ENCODE data around the gene CREM.

CREM gene

DNA sequence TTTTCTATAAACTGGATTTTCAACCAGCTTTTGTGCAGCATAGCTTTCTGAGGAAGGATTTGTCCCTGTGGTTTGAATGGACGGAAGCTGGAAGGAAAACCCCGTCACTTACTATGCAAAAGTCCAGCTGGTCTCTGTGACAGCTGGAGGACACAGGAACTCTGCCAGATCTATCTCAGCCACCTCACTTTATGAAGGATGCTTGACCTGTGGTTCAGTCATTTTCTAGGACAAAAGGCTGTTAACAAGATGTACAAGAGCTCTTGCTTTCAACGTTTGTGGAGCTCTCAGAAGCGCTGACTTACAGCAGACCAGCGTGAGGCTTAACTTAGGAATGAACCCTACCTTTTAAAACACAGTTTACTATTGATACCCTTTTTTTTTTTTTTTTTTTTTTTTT lies 90.8 kb downstream of the CREM start:
- Histone ChIP-seq H3K4me3 (no peak overlapping the region), H3K27ac (no peak overlapping the region)
- no peak for DNase-seq (ENCODE audit: low spot score)
- TF ChIP-seq, protein P1, sequence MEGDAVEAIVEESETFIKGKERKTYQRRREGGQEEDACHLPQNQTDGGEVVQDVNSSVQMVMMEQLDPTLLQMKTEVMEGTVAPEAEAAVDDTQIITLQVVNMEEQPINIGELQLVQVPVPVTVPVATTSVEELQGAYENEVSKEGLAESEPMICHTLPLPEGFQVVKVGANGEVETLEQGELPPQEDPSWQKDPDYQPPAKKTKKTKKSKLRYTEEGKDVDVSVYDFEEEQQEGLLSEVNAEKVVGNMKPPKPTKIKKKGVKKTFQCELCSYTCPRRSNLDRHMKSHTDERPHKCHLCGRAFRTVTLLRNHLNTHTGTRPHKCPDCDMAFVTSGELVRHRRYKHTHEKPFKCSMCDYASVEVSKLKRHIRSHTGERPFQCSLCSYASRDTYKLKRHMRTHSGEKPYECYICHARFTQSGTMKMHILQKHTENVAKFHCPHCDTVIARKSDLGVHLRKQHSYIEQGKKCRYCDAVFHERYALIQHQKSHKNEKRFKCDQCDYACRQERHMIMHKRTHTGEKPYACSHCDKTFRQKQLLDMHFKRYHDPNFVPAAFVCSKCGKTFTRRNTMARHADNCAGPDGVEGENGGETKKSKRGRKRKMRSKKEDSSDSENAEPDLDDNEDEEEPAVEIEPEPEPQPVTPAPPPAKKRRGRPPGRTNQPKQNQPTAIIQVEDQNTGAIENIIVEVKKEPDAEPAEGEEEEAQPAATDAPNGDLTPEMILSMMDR (IDR thresholded peaks at IDR 0.05), result no peak

DNA sequence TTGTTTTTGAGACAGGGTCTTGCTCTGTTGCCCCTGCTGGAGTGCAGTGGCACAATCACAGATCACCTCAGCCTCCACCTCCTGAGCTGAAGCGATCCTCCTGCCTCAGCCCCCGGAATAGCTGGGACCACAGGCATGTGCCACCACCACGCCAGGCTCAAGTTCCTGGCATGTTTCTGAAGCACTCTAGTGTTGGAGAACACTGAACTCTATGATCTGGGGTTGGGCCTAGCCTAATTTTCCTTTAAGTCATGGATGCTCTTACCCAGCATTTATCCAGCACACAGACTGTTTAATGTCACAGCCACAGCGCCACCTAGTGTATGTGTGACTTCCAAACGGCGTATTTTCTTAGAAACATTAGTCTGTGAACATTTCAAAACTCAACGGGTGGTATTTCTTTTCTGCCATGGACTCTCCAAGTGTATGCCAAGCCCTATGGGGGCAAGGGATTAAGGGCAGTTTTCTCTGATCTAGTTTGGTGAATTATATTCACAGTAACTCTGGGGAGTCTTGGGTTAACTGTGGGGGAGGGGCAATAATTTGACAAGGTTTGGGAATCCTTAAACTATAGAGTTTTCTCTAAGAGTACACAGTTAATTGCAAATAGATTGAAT lies 91.8 kb downstream of the CREM start:
- TF ChIP-seq, protein P1 (IDR thresholded peaks at IDR 0.05), result peak; percentile 72
- peak; percentile 79 for DNase-seq (ENCODE audit: low spot score)
- peak overlapping the region in 1 of 2 donors; percentile 17 for H3K27ac ChIP-seq
- no peak overlapping the region for H3K4me3 ChIP-seq

DNA sequence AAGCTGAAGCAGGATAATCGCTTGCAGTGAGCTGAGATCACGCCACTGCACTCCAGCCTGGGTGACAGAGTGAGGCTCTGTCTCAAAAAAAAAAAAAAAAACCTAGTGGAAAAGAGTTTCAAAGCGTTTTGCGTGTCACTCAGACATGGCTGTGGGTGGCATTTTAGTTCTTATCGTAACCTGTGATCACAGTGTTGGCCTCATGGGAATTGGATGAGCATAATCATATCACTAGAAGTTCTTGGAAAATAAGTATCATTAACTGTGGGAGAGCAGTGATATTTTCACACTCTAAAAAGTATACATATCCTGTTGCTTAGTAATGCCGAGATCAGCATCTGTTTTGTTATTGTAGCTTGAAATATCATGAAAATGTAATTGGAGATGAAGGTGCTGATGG lies 92.6 kb downstream of the CREM start:
- TF ChIP-seq, protein P1 (IDR thresholded peaks at IDR 0.05), result no peak
- Histone ChIP-seq H3K27ac (no peak overlapping the region), H3K4me3 (no peak overlapping the region)
- DNase-seq (ENCODE audit: low spot score), result no peak

DNA sequence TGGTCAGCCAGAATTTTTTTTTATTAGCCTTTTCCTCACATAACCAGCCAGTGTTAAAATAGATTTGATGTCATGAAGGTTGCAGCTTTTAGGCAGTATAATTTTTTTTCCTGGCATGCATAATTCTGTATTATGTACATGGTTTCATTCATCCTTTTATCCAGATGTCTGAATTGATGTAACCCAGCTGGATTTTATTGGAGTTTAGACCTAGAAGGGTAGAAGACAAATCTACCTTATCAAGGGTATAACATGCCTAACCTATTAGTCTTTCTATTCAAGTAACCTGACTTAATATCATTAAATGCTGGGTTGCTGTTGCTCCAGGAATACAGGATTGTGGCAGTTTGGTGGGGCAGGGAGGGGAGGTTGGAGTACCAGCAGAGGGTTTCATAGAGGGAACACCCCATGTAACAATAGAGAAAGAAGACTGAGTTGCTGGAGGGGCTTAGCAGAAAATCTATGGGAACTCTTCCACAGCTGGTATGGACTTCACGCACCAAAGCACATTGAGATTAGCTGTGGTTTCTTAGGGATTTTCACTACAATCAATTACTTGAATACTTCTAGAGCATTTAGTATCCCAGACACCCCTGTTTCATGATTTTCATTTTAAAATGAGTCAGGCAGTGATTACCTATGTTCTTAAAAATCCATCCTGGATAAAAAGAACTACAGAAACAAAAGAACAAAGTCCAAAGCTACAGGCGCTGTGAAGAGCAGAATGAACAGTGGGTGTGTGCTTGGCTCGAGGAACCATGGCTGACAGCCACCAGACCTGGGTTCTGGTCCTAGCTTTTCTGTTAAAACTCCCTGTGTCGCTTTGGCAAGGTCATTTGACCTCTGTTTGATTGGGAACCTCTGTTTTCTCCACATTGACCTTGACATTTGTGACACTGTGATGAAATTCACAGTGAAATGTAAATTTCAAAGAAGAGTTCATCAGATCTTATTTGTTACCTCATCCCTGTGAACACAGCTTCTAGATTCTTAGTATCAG lies 93.5 kb downstream of the CREM start:
- Histone ChIP-seq H3K27ac (no peak overlapping the region), H3K4me3 (no peak overlapping the region)
- no peak for DNase-seq (ENCODE audit: low spot score)
- TF ChIP-seq, protein P1 (IDR thresholded peaks at IDR 0.05), result no peak

DNA sequence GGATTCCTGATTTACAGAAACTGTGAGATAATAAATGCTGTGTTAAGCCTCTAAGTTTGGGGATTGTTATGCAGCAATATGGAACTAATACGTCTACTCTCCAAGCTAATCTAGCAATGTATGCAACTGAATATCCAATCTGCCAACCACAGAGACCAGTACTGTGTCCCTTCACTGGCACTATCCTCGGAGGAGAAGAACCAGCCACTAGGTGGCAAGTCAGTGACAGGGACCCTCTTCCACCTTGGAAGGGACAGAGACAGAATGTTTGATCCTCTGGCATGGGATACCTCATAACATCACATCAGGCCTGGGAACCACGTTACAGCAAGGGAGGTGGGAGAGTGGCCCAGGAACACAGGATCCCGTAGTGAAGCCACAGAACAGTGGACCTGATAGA lies 96.4 kb downstream of the CREM start:
- Histone ChIP-seq H3K27ac (no peak overlapping the region), H3K4me3 (no peak overlapping the region)
- DNase-seq (ENCODE audit: low spot score), result no peak
- TF ChIP-seq, protein P1 (IDR thresholded peaks at IDR 0.05), result no peak

DNA sequence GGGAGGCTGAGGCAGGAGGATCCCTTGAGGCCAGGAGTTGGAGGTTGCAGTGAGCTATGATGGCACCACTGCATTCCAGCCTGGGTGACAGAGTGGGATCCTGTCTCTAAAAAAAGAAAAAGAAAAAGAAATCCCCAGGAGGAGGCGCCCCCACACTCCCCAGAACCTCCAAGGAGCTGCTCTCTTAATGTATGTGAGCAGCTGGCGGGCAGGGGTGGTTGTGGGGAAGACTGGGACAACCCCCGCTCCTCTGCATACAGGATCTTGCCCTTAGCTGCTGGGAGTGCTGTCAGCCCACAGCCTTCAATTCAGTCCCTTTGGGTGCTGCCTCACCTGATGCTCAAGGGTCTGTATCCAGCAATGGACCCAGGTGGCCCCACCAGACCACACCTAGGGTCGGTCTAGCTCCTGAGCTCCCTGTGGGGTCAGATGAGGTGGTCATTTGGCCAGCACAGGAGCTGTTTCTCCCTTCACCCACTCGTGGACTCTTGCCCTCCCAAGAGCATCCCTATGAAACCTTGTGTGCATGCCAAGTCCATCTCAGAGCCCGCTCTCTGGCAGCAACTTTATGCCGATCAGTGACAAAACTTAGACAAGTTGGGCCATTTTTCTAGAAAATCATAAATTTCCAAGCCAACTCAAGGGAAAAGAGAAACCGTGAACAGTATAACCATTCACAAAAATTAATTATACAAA lies 97.5 kb downstream of the CREM start:
- TF ChIP-seq, protein P1 (IDR thresholded peaks at IDR 0.05), result no peak

More for the DNA sequence above, 97.5 kb downstream of the CREM start:
- no peak for DNase-seq (ENCODE audit: low spot score)
- no peak overlapping the region for H3K4me3 ChIP-seq
- H3K27ac ChIP-seq, result no peak overlapping the region
